ENCODE measurements around the gene MRPL27. TPM values are rescaled to one million over a fixed set of nuclear protein-coding genes. Genes with fewer than 3 reads are reported as not detected.

The MRPL27 gene
- total RNA-seq, 2 experiments from 2014 or later, result 68.8 to 80.2 TPM

DNA sequence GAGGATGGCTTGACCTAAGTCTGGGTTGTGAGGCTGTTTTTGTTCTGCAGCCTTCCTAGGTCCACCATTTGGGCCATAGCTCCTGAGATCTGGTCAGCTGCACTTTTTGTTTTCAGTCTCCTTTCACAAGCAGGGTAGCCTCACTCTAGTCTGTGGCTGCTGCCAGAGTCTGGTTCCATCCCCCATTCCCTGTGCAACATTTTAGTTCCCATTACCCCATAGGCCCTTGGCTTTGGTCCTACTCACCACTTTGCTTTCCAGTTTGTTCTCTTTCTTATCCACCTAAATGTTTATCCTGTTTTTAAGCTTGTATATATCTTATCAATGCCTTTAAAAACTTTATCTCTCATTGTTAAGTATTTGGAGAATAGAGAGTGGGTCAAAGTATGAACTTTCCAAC is 33.6 kb downstream of the MRPL27 start:
- Histone ChIP-seq H3K9me3 (ENCODE audit: low read length) (peaks cover 13% of the 10 kb centered on the region; the same call in 1 of the 2 replicates), H3K36me3 (ENCODE audit: insufficient read depth, low read length) (no peaks in the 10 kb centered on the region), H2AFZ (ENCODE audit: low read length) (no peak overlapping the region), H3K79me2 (ENCODE audit: insufficient read depth, low read depth, low read length) (no peaks in the 10 kb centered on the region), H3K4me1 (ENCODE audit: insufficient read depth, low read length, poor library complexity, severe bottlenecking) (no peaks in the 10 kb centered on the region), H4K20me1 (ENCODE audit: insufficient read depth, low read length) (no peaks in the 10 kb centered on the region), H3K4me2 (ENCODE audit: low read length) (no peak overlapping the region), H3K9me2 (ENCODE audit: insufficient read depth, low read length) (no peaks in the 10 kb centered on the region), H3K4me3 (ENCODE audit: low read depth, low read length, poor library complexity, severe bottlenecking) (no peak overlapping the region), H3K27ac (ENCODE audit: low read depth, low read length, poor library complexity, severe bottlenecking) (no peak overlapping the region)
- no peak for DNase-seq (ENCODE audit: low spot score)
- ChIA-PET POLR2A (no interaction called here), CTCF (ENCODE audit: unreplicated experiment) (no interaction called here)
- TF ChIP-seq, protein P1, sequence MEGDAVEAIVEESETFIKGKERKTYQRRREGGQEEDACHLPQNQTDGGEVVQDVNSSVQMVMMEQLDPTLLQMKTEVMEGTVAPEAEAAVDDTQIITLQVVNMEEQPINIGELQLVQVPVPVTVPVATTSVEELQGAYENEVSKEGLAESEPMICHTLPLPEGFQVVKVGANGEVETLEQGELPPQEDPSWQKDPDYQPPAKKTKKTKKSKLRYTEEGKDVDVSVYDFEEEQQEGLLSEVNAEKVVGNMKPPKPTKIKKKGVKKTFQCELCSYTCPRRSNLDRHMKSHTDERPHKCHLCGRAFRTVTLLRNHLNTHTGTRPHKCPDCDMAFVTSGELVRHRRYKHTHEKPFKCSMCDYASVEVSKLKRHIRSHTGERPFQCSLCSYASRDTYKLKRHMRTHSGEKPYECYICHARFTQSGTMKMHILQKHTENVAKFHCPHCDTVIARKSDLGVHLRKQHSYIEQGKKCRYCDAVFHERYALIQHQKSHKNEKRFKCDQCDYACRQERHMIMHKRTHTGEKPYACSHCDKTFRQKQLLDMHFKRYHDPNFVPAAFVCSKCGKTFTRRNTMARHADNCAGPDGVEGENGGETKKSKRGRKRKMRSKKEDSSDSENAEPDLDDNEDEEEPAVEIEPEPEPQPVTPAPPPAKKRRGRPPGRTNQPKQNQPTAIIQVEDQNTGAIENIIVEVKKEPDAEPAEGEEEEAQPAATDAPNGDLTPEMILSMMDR (conservative IDR thresholded peaks at IDR 0.05; ENCODE audit: low read length), result no peak
- no peak for TF ChIP-seq EZH2phosphoT487 (IDR thresholded peaks at IDR 0.05; ENCODE audit: borderline replicate concordance, low read depth, low read length)
- intact Hi-C loops (cut with micrococcal nuclease; ENCODE audit: unreplicated experiment), result no loop called here
- no TSS peak for BruUV-seq (replicated peaks)

DNA sequence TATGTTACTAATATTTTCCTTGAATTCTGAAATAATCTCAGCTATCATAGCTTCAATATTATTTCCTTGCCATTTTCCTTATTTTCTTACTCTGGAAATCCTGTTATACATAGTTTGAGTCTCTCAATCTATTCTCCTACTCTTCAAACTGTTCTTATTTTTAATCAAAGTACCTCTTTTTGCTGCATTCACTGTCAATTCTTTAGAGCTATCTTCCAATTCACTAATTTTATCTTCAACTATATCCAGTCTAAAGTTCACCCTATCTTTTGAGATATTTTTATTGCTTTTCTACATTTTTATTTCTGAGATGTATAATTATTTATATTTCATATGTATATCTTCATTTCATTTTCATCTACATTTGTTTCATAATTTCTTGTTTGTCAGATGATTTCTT is 34.3 kb downstream of the MRPL27 start:
- H3K9me2 ChIP-seq (ENCODE audit: insufficient read depth, low read length), result no peaks in the 10 kb centered on the region
- ChIA-PET CTCF (ENCODE audit: unreplicated experiment) (no interaction called here), POLR2A (no interaction called here)
- no peaks in the 10 kb centered on the region for H3K4me1 ChIP-seq (ENCODE audit: insufficient read depth, low read length, poor library complexity, severe bottlenecking)
- no peak overlapping the region for H3K4me2 ChIP-seq (ENCODE audit: low read length)
- H3K79me2 ChIP-seq (ENCODE audit: insufficient read depth, low read depth, low read length), result no peaks in the 10 kb centered on the region
- H3K27ac ChIP-seq (ENCODE audit: low read depth, low read length, poor library complexity, severe bottlenecking), result no peak overlapping the region
- TF ChIP-seq, protein P1 (conservative IDR thresholded peaks at IDR 0.05; ENCODE audit: low read length), result no peak
- no peak for TF ChIP-seq EZH2phosphoT487 (IDR thresholded peaks at IDR 0.05; ENCODE audit: borderline replicate concordance, low read depth, low read length)
- no TSS peak for BruUV-seq (replicated peaks)
- DNase-seq (ENCODE audit: low spot score), result no peak
- intact Hi-C loops (cut with micrococcal nuclease; ENCODE audit: unreplicated experiment), result no loop called here
- H3K4me3 ChIP-seq (ENCODE audit: low read depth, low read length, poor library complexity, severe bottlenecking), result no peak overlapping the region
- peaks cover 13% of the 10 kb centered on the region; the same call in 1 of the 2 replicates for H3K9me3 ChIP-seq (ENCODE audit: low read length)
- no peaks in the 10 kb centered on the region for H4K20me1 ChIP-seq (ENCODE audit: insufficient read depth, low read length)
- no peak overlapping the region for H2AFZ ChIP-seq (ENCODE audit: low read length)
- H3K36me3 ChIP-seq (ENCODE audit: insufficient read depth, low read length), result no peaks in the 10 kb centered on the region

DNA sequence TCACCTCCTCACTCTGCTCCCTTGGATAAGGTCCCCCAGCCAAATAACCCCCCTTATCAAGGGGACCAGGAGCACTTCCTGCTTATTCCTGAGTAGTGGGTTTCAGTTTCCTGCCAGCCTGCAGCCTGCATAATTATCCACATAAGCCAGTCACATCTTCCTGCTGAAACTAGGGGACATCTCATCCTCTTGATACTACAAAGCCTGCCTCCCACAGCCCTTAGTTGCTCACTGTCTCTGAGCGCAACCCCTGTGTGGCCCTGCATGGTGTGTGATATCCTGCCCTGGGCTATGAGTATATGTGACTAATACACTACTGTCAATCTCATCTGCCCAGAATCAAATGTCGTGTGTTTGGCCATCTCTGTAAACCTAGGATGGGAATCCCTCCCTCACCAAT is 35.0 kb downstream of the MRPL27 start:
- H3K4me3 ChIP-seq (ENCODE audit: low read depth, low read length, poor library complexity, severe bottlenecking), result no peak overlapping the region
- POLR2A ChIA-PET, result no interaction called here
- BruUV-seq (replicated peaks), result no TSS peak
- no peak overlapping the region for H3K27ac ChIP-seq (ENCODE audit: low read depth, low read length, poor library complexity, severe bottlenecking)
- intact Hi-C loops (cut with micrococcal nuclease; ENCODE audit: unreplicated experiment), result no loop called here
- H3K9me2 ChIP-seq (ENCODE audit: insufficient read depth, low read length), result no peaks in the 10 kb centered on the region
- no peaks in the 10 kb centered on the region for H3K36me3 ChIP-seq (ENCODE audit: insufficient read depth, low read length)
- CTCF ChIA-PET (ENCODE audit: unreplicated experiment), result no interaction called here
- H3K9me3 ChIP-seq (ENCODE audit: low read length), result peaks cover 13% of the 10 kb centered on the region; the same call in 1 of the 2 replicates
- no peak overlapping the region for H3K4me2 ChIP-seq (ENCODE audit: low read length)
- no peak for TF ChIP-seq EZH2phosphoT487 (IDR thresholded peaks at IDR 0.05; ENCODE audit: borderline replicate concordance, low read depth, low read length)
- TF ChIP-seq, protein P1 (conservative IDR thresholded peaks at IDR 0.05; ENCODE audit: low read length), result no peak
- H4K20me1 ChIP-seq (ENCODE audit: insufficient read depth, low read length), result no peaks in the 10 kb centered on the region
- H2AFZ ChIP-seq (ENCODE audit: low read length), result no peak overlapping the region
- H3K79me2 ChIP-seq (ENCODE audit: insufficient read depth, low read depth, low read length), result no peaks in the 10 kb centered on the region
- H3K4me1 ChIP-seq (ENCODE audit: insufficient read depth, low read length, poor library complexity, severe bottlenecking), result no peaks in the 10 kb centered on the region
- DNase-seq (ENCODE audit: low spot score), result no peak

Data from OCI-LY7 (cell line).